GM18909 (cell line): ENCODE measurements around the gene PRDM8.
"Not testable (repeated sequence)": the region's sequence is repeated elsewhere in the genome, so short reads cannot be mapped to it uniquely, and the experiment has no call there.

Experiments used
- ATAC-seq: cut with Tn5 transposase; IDR thresholded peaks from one replicate; pipeline ENCODE4 v1.9.1; 2021; ENCODE audit warnings: mild to moderate bottlenecking; ENCODE audit not compliant: unreplicated experiment, poor library complexity

The PRDM8 gene

DNA sequence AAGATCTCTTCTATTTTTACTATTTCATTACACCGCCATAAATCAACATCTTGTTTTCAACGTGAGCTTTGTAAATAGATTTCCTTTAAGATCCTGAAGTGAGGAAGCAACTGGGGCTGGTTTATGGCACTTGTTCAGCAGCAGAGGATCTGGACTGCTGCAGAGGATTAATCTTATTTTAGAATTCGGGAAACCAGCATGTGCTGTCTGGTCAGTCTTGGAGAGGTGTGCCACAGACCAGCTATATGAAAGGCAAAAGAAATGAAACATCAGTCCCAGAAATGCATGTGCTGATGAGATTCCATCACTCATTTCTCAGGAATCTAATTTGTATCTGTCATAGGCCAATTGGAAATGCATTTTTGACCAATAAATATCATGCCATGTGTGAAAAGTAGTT lies 23.4 kb downstream of the PRDM8 start:
- no peak for ATAC-seq

DNA sequence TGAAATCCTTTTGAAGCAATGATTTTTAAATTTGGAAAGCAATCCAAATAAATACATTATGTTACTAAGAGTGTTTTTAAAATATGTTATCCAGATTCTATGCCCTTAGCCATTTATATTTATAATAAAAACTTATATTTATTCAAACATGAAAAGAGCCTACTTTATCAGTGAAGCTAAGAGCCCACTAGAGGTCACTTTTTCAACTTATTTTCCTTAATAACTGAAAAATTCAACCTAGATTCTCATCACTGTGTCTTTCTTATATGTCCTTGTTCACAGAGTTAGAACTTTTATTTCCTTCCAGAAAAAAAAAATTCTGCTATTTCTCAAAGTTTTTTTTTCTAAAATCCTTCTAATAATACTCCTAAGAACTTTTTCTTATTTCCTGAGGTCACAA lies 23.9 kb downstream of the PRDM8 start:
- ATAC-seq: no peak

DNA sequence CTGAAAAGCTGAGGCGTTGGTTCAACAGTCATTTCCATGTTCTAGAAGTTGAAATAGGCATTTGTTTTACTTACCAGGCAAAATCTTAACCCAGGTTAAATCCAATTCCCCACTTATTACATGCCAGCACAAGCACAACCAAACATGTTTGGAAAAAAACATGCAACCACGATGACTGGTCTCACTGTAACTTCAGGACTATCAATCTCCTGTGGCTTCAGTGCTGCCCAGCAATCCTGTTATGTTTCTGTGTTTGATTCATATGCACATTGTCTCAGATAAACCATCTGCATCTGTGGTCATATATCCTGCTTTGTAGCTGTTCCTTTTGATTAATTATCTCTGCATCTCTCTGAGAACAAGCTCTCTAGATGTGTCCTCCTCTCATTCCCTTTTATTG lies 28.3 kb downstream of the PRDM8 start:
- no peak for ATAC-seq

DNA sequence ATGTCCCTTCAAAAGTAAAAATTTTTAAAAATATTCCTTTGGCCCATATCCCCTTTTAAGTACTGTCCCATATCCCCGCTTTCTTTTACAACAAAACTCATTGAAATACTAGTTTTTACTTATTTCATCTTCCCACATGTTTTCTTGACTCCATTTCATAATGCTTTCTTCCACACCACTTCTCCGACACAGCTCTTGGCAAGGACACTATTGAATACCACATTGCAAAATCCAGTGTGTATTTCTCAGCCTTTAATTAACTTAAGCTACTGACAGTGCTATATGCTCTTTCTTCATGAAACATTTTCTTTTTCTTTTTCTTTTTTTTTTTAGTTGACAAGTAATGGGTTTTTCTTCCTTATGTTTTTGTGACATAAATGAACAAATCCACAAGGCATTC lies 28.8 kb downstream of the PRDM8 start:
- no peak for ATAC-seq

DNA sequence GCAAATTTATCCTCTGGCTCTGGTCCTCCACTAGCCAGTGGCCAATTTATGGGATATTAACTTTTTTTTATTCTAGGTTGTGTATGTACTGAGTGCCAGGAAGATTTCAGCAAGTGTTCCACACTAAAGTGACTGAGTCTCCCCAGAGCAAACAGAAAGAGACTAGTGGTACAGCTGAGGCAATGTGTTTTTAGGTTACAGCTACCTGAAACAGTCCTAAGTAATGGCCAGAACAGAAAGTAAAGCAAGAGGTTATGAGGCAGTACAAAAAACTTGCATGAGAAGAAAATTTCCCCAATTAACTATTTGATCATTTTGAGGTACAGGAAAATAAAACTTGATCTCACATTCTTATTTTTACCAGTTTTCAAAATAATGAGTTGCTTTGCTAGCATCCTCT lies 31.2 kb downstream of the PRDM8 start:
- no peak for ATAC-seq

DNA sequence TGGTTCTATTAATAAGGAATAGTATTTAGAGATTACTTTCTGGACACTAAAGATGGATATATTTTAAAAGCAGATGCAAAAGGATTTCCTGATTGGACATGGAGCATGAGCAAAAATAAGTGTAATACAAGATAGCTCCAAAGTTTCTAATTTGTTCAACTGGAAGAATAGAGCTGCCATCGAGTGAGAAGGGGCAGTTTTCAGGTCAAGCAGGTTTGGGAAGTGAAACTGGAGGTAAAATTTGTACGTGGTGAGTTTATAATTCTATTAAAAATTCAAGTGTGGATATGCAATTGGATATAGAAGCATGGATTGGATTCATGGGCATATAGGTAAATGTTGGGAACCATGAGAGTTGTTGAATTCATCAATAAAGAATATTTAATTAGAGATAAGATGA lies 31.8 kb downstream of the PRDM8 start:
- no peak for ATAC-seq

DNA sequence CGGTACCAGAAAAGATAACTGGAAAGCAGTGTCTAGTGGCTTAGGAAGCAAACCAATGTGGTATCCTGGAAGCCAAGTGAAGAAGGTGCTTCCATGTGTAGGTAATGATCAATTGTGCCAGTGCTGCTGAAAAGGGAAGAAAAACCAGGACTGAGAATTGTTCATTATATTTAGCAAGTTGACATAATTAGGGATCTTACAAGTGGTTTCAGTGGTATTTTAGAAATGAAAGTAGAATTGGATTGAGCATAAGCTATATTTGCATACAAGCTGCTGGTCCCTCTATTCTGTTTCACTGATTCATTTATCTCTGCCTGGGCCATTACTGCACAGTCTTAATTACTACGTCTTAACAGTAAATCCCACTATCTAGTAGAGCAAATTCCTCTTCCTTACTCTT lies 32.3 kb downstream of the PRDM8 start:
- peak; percentile 79 for ATAC-seq

DNA sequence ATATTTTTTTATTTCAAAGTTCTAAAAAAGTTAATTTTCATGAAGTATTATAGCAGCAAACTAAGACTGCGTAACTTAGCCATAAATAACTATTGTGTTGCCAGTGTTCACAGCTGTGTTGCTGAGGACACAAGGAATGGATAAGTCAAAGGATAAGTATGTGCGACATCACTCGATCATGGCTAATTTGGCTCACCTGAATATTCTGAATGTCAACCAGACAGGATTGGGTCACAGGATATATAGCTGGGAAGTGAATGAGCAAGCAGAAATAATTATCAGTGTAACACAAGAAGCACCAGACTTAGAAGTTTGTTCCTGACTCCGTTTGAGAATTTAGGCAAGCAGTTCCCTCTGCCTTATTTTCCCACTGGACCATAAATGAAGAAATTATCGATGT lies 33.9 kb downstream of the PRDM8 start:
- no peak for ATAC-seq

DNA sequence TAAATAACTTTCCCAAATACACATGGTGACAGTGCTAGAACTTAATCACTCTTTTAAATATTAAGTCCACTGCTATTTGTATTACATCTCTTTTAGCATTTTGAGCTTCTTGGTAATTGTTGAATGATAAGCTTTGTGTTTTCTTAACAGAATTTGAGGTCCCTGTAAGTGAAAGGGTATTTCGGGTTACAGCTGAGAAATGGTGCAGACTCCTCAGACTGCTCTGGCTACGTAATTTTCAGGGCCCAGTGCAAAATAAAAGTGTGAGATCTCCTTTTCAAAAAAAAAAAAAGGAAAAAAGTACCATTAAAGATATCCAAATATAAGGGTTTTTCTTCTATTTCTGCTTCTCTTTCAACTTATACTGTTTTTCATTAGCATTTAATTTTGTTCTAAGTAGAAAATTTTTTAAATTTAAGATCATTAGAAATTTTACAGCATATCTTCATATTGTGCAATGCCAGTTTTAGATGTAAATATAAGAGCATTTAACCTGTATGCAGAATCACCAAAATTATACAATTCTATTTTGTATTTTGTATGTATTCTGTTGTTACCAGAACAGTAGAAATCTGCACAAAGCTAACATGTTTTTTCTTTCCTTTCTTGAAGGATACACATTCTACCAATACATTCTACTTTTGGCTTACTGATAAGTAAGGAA lies 35.5 kb downstream of the PRDM8 start:
- no peak for ATAC-seq

DNA sequence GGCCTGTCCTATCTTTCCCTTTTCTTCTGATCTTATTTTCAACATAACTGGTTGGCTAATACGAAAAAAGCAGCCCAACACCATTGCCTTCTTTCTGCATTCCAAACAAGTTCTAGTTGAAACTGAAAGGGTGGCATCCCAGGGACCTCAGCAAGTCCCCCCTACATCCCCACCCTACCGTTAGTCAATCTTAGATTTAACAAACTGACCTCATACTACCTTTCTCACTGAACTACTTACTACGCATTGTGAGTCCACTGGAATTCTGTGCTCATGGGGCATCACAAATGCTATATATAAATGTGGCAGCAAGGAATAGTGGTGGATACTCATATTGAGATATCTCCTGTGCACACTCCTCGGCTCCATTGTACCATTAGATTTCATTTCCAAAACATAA lies 36.1 kb downstream of the PRDM8 start:
- ATAC-seq: no peak

DNA sequence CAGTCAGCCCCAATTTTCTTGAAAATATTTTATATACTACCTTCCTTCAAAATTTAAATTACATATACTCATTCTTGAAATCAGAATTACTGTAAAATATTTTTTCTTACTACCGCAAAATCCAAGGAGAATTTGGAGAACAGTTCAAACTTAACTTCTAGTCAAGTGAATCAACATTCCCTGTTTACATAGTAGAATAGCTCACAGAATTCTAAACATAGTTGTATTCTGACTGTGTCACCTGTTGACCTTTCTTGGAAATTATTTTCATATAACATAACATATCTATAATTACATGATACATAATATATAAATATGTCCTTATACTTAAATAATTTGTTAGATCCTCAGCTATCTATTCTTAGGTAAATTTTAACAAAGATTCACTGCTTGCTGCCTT lies 38.1 kb downstream of the PRDM8 start:
- ATAC-seq: no peak

DNA sequence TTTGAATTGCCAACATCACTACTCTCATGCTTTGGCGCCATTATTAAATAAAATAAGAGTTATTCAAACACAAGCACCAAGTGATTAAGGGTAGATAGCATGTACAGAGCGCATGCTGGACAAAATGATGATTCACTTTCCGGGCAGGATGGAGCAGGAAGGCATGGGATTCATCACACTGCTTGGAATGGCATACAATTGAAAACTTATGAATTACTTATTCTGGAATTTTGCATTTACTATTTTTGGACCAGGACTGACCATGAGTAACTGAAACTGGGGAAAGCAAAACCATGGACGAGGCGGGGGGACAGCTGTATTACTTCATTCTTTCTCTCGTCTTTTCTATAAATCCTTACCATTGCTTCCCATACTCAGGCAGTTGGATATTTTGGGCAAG lies 40.7 kb downstream of the PRDM8 start:
- no peak for ATAC-seq

DNA sequence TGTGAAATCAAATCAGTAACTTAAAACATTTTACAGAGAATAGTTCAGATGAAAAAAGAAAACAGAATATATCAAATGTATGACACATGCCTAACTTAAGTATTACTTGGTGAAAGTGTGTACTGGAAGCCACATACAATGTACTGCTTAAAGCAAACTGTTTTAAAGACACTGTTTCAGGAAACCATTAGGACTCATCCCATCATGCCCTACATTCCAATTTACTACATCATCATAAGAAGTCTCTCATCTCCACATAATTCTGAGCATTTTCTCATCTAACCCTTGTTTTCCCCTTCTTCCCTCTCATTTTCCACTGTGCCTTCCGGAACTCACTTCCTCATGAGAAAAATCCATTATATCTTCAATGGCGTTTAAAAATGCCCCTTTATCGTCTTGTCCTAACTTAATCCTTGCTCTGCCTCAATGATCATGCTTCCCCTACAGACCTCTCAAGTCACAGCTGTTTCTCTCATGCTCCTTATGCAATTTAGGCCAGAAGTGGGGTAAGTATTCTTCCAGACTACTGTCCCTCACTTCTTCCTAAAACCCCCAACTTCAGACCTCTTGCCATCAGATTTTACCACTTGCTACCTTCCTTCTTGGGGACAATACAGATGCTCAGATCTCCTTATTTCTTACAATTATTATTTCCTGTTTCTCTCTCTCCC lies 42.3 kb downstream of the PRDM8 start:
- ATAC-seq: no peak

DNA sequence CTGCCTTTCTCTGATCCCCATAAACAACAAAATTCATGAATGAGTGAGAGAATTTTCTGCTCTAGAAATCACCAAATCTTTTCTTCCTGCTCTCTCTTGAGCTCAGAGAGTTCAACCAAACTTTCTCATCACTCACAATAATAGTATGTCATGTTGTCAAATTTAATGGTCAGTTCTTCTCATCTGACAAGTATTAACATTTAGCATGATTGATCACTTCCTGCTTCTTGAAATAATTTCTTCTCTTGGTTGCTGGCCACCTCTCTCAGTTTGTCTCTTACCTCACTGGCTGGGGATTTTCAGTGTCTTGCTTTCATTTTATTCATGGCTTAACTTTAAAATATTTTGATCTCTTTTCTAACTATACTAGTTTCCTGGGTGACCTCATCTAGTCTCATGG lies 43.7 kb downstream of the PRDM8 start:
- no peak for ATAC-seq

DNA sequence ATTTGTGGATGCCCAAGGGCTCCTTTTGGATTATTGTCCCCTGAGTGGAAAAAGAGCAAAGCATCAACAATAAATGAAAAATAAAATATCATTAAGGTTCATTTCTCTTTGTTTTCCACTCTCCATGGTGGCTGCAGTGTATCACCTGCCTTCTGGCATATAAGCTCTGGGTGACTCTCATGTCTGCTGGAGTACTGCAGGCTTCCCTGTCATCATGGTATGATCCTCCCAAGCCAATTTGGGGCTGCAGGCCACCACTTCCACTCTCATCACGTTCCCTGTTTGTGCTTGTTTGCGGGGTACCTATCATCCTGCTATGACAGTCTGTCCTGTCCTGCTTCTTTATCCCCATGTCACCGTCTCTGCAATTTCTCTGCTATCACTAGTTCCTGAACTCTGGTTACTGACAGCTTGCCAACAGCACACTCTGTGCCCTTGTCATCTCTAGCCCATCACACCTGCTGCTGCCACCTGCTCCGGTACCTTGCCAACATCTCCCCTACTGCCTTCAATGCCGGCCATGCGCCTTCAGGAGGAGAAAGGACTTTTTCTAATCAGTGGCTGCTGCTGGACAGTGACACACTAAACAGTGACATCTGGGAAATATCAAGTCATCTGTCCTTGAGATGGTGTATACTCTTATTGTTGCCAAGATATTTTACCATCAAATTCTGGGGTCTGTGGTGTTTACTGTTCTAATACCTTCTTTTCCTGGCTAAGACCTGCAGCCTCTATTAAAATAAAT lies 46.1 kb downstream of the PRDM8 start:
- no peak for ATAC-seq

DNA sequence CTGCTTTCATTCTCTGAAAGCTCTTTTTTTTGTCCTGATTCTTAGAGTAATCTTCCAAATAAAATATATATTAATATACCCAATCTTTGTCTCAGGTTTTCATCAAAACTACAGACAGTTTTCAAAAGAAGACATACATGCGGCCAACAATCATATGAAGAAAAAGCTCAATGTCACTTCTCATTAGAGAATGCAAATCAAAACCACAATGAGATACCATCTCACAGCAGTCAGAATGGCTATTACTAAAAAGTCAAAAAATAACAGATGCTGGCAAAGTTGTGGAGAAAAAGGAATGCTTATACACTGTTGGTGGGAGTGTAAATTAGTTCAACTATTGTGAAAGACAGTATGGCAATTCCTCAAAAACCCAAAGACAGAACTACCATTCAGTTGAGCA lies 50.2 kb downstream of the PRDM8 start:
- not testable (repeated sequence) for ATAC-seq

DNA sequence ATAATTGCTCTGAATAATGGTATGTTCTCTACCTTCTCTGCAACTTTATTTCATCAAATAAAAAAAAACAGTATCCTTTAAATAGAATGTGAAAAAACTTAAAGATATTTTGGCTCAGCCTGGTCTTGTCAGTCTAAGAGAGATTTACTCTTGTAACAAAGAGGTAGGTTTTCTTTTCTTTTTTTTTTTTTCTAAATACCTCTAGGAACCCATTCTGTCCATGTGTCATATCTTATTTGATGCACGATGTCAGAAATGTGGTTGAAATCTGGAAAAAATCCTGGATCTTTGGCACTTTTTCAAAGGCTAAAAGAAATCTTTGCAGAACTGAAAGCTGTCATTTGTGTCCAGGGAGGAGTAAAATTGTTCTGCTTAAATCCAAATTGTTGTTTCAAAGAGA lies 51.8 kb downstream of the PRDM8 start:
- no peak for ATAC-seq

DNA sequence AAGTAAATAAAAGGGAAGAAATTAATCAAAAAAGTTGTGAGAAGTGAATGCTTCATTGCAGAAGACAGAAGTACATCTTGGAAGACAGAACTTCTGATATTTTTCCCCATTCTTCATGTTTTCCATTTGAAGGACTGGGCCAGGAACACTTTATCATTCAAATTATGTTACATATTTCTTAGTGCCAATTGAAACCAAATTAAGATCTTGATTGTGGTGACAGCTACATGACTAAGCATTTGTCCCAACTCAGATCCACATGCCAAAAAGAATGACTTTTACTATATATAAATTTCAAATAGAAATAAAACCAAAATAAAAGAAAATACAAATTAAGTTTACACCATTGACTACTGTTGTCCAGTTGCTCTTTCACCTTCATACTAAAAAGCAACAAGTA lies 55.1 kb downstream of the PRDM8 start:
- ATAC-seq: no peak

DNA sequence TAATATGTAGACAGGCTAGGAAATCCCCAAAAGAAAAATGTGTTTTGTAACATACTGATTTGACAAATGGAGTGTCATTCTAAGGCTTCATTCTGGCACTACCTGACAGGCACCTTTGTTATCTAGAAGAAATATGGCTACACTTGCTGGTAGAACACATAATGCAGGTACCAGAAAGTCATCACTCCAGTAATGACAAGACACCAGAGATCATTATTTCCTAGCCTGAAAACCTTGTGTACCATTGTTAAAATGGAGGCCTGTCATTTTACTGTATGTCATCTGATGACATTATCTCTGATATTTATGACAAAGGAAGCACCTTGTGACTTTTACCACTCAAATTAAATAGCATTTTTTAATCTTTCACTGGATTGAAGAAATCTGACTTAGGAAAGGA lies 55.6 kb downstream of the PRDM8 start:
- ATAC-seq: no peak

DNA sequence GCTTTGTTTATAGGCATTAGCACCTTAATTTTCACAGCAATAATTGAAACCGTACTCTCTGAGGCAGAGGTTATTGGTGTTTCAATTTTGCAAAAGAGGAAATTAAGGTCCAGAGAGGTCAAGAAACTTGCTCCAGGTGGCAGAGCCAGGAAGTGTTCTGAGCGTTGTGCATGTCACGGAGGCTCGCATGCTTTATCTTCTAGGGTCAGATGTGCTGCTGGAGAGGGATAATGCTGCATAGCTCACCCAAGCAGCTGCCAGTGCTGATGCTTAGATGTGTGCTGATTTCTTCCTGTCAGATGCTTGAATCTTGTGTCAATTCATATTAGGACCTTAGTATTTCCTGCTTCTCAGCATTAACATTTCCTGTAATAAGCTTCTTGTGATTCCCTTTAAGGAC lies 56.2 kb downstream of the PRDM8 start:
- ATAC-seq: no peak
